Type B pancreatic cell (in vitro differentiated cells): Measurements from ENCODE around the gene PACS2. TPM values are rescaled to one million over a fixed set of nuclear protein-coding genes. Genes with fewer than 3 reads are reported as not detected.

ENCODE experiments used
- DNase-seq: peaks from one replicate; pipeline ENCODE4 v3.0.0; 2021; ENCODE audit warnings: mixed read lengths; ENCODE audit not compliant: unreplicated experiment; ENCODE audit errors: extremely low spot score
- H3K27ac Mint-ChIP-seq: 2 replicates; pipeline ENCODE4 v1.8.0; 2021; ENCODE audit warnings: mild to moderate bottlenecking, mixed read lengths
- H3K27me3 Mint-ChIP-seq: 2 replicates; pipeline ENCODE4 v1.8.0; 2021; ENCODE audit warnings: mixed read lengths
- H3K36me3 Mint-ChIP-seq: 2 replicates; pipeline ENCODE4 v1.8.0; 2021; ENCODE audit warnings: mixed read lengths
- H3K4me1 Mint-ChIP-seq: one replicate; pipeline ENCODE4 v1.8.0; 2021; ENCODE audit warnings: mixed read lengths; ENCODE audit not compliant: unreplicated experiment
- H3K4me3 Mint-ChIP-seq: 2 replicates; pipeline ENCODE4 v1.8.0; 2021; ENCODE audit warnings: mild to moderate bottlenecking, mixed read lengths
- H3K9me3 Mint-ChIP-seq: 2 replicates; pipeline ENCODE4 v1.8.0; 2021; ENCODE audit warnings: mixed read lengths
- total RNA-seq: library from RNA; stranded (reverse); gene quantifications from 2 replicates; pipeline ENCODE4 v1.2.1, GENCODE V29; 2021; ENCODE audit warnings: low replicate concordance
- TF ChIP-seq, protein P1 (sequence below): fragments of 200-600 bp; sonication (generic); conservative IDR thresholded peaks from 2 replicates; pipeline ENCODE4 v1.5.0; 2021; ENCODE audit warnings: antibody characterized with exemption, mild to moderate bottlenecking

PACS2 gene
- total RNA-seq, 1 donor from 2014 or later = 101 TPM

DNA sequence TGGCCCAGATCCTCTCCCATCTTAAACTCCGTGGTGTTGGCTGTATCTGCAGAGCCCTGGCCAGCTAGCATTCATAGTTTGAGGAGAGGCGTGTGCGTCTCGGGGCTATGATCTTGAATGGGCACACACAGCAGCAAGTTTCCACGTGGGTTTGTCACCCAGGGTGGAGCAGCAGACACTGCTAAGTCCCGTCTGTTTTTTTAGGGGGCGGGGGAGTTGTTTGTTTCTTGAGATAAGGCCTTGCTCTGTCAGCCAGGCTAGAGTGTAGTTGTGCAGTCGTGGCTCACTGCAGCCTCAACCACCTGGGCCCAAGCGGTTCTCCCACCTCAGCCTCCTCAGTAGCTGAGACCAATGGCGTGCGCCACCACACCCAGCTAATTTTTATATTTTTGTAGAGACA lies 63.7 kb downstream of the PACS2 start:
- Mint-ChIP-seq H3K9me3 (no peaks in the 10 kb centered on the region), H3K4me3 (no peak overlapping the region), H3K27me3 (no peaks in the 10 kb centered on the region), H3K27ac (peak overlapping the region; percentile 42), H3K36me3 (peaks cover 5% of the 10 kb centered on the region), H3K4me1 (peaks cover 3% of the 10 kb centered on the region)
- DNase-seq = no peak
- TF ChIP-seq, protein P1, sequence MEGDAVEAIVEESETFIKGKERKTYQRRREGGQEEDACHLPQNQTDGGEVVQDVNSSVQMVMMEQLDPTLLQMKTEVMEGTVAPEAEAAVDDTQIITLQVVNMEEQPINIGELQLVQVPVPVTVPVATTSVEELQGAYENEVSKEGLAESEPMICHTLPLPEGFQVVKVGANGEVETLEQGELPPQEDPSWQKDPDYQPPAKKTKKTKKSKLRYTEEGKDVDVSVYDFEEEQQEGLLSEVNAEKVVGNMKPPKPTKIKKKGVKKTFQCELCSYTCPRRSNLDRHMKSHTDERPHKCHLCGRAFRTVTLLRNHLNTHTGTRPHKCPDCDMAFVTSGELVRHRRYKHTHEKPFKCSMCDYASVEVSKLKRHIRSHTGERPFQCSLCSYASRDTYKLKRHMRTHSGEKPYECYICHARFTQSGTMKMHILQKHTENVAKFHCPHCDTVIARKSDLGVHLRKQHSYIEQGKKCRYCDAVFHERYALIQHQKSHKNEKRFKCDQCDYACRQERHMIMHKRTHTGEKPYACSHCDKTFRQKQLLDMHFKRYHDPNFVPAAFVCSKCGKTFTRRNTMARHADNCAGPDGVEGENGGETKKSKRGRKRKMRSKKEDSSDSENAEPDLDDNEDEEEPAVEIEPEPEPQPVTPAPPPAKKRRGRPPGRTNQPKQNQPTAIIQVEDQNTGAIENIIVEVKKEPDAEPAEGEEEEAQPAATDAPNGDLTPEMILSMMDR = no peak

DNA sequence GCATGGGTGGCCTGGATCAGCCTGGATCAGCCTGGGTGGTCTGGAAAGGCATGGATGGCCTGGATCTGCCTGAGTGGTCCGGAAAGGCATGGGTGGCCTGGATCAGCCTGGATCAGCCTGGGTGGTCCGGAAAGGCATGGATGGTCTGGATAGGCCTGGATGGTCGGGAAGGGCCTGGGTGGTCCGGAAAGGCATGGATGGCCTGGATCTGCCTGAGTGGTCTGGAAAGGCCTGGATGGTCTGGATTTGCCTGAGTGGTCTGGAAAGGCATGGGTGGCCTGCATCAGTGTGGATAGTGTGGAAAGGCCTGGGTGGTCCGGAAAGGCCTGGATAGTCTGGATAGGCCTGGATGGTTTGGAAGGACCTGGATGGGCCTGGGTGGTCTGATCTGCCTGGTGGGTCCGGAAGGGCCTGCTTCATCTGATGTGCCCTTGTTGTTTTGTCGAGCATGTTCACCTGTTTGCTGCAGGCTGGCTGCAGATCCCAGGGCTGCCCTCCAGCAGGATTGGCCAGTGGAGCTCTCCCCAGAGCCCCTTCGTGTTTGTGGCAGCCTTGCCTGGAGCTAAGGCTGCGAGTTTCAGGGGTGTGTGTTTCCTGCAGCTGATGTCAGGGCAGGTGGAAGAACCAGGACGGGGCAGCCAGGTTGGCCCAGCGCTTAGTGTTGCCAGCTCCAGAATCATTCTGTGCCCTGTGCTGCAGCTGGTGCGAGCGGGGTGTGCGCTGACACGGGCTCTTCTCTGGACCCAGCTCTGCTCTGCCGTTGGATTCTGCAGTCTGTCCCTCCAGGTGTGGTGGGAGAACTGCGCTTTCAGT lies 64.5 kb downstream of the PACS2 start:
- H3K36me3 Mint-ChIP-seq = peaks cover 8% of the 10 kb centered on the region
- no peaks in the 10 kb centered on the region for H3K27me3 Mint-ChIP-seq
- no peak overlapping the region for H3K4me3 Mint-ChIP-seq
- TF ChIP-seq, protein P1 = no peak
- DNase-seq = no peak
- peaks cover 3% of the 10 kb centered on the region for H3K4me1 Mint-ChIP-seq
- peak overlapping the region; percentile 34 for H3K27ac Mint-ChIP-seq
- H3K9me3 Mint-ChIP-seq = no peaks in the 10 kb centered on the region

DNA sequence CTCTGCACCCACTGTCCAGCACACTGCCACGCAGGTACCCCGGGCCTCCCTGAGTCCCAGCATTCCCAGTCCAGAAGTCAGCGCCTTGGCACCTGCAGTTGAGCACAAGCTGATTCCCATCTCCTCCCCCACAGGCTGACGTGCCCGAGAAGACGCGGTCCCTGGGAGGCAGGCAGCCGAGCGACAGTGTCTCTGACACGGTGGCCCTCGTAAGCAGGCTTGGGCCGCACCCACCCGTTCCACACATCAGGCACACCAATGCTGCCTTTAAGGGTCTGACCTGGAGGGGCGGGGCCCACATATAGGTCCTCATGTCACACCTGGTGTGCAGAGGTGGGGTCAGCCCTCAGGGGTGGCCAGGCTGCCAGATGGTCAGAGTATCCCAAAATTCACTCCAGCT lies 65.4 kb downstream of the PACS2 start:
- DNase-seq = no peak
- no peak overlapping the region for H3K27ac Mint-ChIP-seq
- TF ChIP-seq, protein P1 = no peak

DNA sequence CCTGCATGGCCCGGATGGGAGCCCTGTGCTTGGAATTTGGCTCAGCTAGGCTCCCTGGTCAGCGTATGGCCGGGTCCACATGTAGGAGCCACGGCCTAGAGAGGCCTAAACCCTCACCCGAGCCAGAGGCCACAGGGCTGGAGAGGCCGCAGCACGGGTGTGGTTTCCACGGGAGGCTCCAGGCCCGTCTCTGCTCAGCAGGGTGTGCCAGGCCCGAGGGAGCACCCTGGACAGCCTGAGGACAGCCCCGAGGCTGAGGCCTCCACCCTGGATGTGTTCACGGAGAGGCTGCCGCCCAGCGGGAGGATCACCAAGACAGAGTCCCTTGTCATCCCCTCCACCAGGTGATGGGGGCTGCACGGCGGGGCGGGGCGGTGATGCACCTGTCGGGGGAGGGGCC lies 66.2 kb downstream of the PACS2 start:
- Mint-ChIP-seq H3K27ac (no peak overlapping the region), H3K4me3 (no peak overlapping the region), H3K36me3 (peaks cover 4% of the 10 kb centered on the region), H3K9me3 (no peaks in the 10 kb centered on the region), H3K27me3 (no peaks in the 10 kb centered on the region), H3K4me1 (no peaks in the 10 kb centered on the region)
- DNase-seq = no peak
- TF ChIP-seq, protein P1 = no peak

More for the DNA sequence above, 65.4 kb downstream of the PACS2 start:
- H3K27me3 Mint-ChIP-seq = no peaks in the 10 kb centered on the region
- H3K36me3 Mint-ChIP-seq = peaks cover 4% of the 10 kb centered on the region
- H3K4me3 Mint-ChIP-seq = no peak overlapping the region
- H3K4me1 Mint-ChIP-seq = peaks cover 3% of the 10 kb centered on the region
- no peaks in the 10 kb centered on the region for H3K9me3 Mint-ChIP-seq

DNA sequence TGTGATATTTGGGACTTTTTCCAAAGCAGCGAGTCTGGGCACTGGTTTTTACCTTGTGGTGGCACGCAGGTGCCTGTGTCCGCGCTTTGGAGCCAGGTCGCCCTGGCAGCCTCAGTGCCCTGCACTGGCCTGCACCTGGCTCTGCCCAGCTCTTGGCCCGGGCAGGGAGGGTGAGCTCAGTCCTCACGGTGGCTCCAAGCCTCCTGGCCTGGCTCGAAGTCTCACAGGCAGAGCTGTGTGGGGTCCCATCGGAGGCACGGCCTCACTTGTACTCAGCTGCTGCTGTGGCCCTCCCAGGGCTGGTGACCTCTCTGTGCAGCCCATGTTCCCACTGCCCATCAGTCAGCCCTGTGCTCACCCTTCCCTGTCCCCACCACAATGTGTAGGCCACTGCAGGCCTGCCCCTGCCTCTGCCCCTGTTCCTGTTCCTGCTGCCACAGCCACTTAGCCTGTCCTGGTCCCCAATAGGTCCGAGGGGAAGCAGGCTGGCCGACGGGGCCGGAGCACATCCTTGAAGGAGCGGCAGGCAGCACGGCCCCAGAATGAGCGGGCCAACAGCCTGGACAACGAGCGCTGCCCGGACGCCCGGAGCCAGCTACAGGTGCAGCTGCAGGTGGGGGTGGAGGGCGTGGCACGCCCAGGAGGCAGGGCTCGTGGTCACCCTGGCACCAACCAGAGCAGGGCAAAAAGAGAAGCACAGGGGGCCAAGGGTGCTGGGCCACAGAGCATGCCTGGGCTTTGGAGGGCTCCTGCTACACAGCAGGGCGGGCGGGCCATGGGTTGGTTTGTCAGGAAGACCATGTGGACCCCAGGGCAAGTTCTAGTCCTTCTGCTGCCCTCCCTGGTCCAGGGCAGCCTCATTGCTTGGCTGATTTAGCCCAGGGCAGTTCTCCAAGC lies 67.1 kb downstream of the PACS2 start:
- H3K27ac Mint-ChIP-seq = no peak overlapping the region
- TF ChIP-seq, protein P1 = no peak
- no peaks in the 10 kb centered on the region for H3K4me1 Mint-ChIP-seq
- no peak for DNase-seq
- H3K27me3 Mint-ChIP-seq = no peaks in the 10 kb centered on the region
- no peaks in the 10 kb centered on the region for H3K9me3 Mint-ChIP-seq
- H3K36me3 Mint-ChIP-seq = peaks cover 4% of the 10 kb centered on the region
- no peak overlapping the region for H3K4me3 Mint-ChIP-seq
